SK-N-SH treated with all-trans-retinoic acid at 6 μM for 48 hours (cell line): Measurements from ENCODE around the gene IL4R.

Experiments
- ATAC-seq: fragments of 200-7000 bp; cut with Tn5 transposase; 3 replicates; pipeline ENCODE4 v1.9.1; 2020; ENCODE audit warnings: mild to moderate bottlenecking, moderate library complexity
- ARNTL ChIP-seq: fragments of 450-650 bp; formaldehyde crosslinking; IDR thresholded peaks from 2 replicates; pipeline ENCODE4 v1.5.0; 2020; ENCODE audit warnings: low read depth, mild to moderate bottlenecking, moderate library complexity, borderline replicate concordance
- BACH2 ChIP-seq: fragments of 250-450 bp; sonication (Bioruptor Pico); IDR thresholded peaks from 2 replicates; pipeline ENCODE4 v1.9.0; 2021; ENCODE audit warnings: mild to moderate bottlenecking, borderline replicate concordance
- CREB5 ChIP-seq: fragments of 250-450 bp; sonication (Bioruptor Pico); IDR thresholded peaks from 2 replicates; pipeline ENCODE4 v1.5.1; 2020; ENCODE audit warnings: low read depth, mild to moderate bottlenecking, moderate library complexity
- CSDC2 ChIP-seq: fragments of 250-450 bp; sonication (Bioruptor Pico); IDR thresholded peaks from 2 replicates; pipeline ENCODE4 v1.5.0; 2020; ENCODE audit warnings: mild to moderate bottlenecking, moderate library complexity
- CSRNP3 ChIP-seq: fragments of 250-450 bp; sonication (Bioruptor Pico); IDR thresholded peaks from 2 replicates; pipeline ENCODE4 v1.5.1; 2021; ENCODE audit warnings: mild to moderate bottlenecking, moderate library complexity
- ESRRG ChIP-seq: fragments of 250-450 bp; sonication (Bioruptor Pico); IDR thresholded peaks from 2 replicates; pipeline ENCODE4 v1.6.1; 2021; ENCODE audit warnings: mild to moderate bottlenecking
- GLIS3 ChIP-seq: fragments of 250-450 bp; sonication (Bioruptor Pico); IDR thresholded peaks from 2 replicates; pipeline ENCODE4 v1.5.0; 2020; ENCODE audit warnings: mild to moderate bottlenecking, moderate library complexity
- ISL1 ChIP-seq: fragments of 250-450 bp; sonication (Bioruptor Pico); IDR thresholded peaks from 2 replicates; pipeline ENCODE4 v2.1.2; 2022; ENCODE audit warnings: mild to moderate bottlenecking, moderate library complexity
- OSR1 ChIP-seq: fragments of 250-450 bp; sonication (Bioruptor Pico); IDR thresholded peaks from 2 replicates; pipeline ENCODE4 v1.8.0; 2022; ENCODE audit warnings: moderate library complexity, mild to moderate bottlenecking, inconsistent platforms
- PATZ1 ChIP-seq: fragments of 250-450 bp; sonication (Bioruptor Pico); IDR thresholded peaks from 2 replicates; pipeline ENCODE4 v1.8.0; 2020; ENCODE audit warnings: mild to moderate bottlenecking, moderate library complexity, borderline replicate concordance
- PPARA ChIP-seq: fragments of 250-450 bp; sonication (Bioruptor Pico); IDR thresholded peaks from 2 replicates; pipeline ENCODE4 v1.5.0; 2020; ENCODE audit warnings: mild to moderate bottlenecking, borderline replicate concordance
- RARB ChIP-seq: fragments of 250-450 bp; sonication (Bioruptor Pico); IDR thresholded peaks from 2 replicates; pipeline ENCODE4 v1.8.0; 2021; ENCODE audit warnings: mild to moderate bottlenecking, moderate library complexity
- SNAI2 ChIP-seq: fragments of 250-450 bp; sonication (Bioruptor Pico); IDR thresholded peaks from 2 replicates; pipeline ENCODE4 v1.5.0; 2020; ENCODE audit warnings: mild to moderate bottlenecking, moderate library complexity
- TOX ChIP-seq: fragments of 250-450 bp; sonication (Bioruptor Pico); IDR thresholded peaks from 2 replicates; pipeline ENCODE4 v1.8.0; 2021; ENCODE audit warnings: mild to moderate bottlenecking, moderate library complexity, borderline replicate concordance
- ZC3H10 ChIP-seq: fragments of 250-450 bp; sonication (Bioruptor Pico); IDR thresholded peaks from 2 replicates; pipeline ENCODE4 v1.5.1; 2021; ENCODE audit warnings: mild to moderate bottlenecking, moderate library complexity
- ZFP30 ChIP-seq: fragments of 450-650 bp; formaldehyde crosslinking; IDR thresholded peaks from 2 replicates; pipeline ENCODE4 v1.5.0; 2022; ENCODE audit warnings: mild to moderate bottlenecking, moderate library complexity
- ZNF565 ChIP-seq: fragments of 450-650 bp; formaldehyde crosslinking; conservative IDR thresholded peaks from 2 replicates; pipeline ENCODE4 v1.5.0; 2020; ENCODE audit warnings: low read depth, mild to moderate bottlenecking, moderate library complexity
- ZNF70 ChIP-seq: fragments of 450-650 bp; formaldehyde crosslinking; IDR thresholded peaks from 2 replicates; pipeline ENCODE4 v1.5.0; 2020; ENCODE audit warnings: mild to moderate bottlenecking, moderate library complexity
- ZNF8 ChIP-seq: fragments of 450-650 bp; formaldehyde crosslinking; IDR thresholded peaks from 2 replicates; pipeline ENCODE4 v1.5.0; 2020; ENCODE audit warnings: mild to moderate bottlenecking, moderate library complexity
- TF ChIP-seq, protein P1 (sequence below): fragments of 250-450 bp; sonication (Bioruptor Pico); IDR thresholded peaks from 2 replicates; pipeline ENCODE4 v1.8.0; 2021; ENCODE audit warnings: low read depth, mild to moderate bottlenecking, moderate library complexity, borderline replicate concordance
- TF ChIP-seq, protein P2 (sequence below): fragments of 250-450 bp; sonication (Bioruptor Pico); IDR thresholded peaks from 2 replicates; pipeline ENCODE4 v1.5.0; 2020; ENCODE audit warnings: mild to moderate bottlenecking, moderate library complexity

The IL4R gene

GRCh38 chr16:27359051-27359450 is 45.3 kb downstream of the IL4R start:
- TF ChIP-seq OSR1 (CRISPR knock-in tag) = no peak
- TF ChIP-seq, protein P1, sequence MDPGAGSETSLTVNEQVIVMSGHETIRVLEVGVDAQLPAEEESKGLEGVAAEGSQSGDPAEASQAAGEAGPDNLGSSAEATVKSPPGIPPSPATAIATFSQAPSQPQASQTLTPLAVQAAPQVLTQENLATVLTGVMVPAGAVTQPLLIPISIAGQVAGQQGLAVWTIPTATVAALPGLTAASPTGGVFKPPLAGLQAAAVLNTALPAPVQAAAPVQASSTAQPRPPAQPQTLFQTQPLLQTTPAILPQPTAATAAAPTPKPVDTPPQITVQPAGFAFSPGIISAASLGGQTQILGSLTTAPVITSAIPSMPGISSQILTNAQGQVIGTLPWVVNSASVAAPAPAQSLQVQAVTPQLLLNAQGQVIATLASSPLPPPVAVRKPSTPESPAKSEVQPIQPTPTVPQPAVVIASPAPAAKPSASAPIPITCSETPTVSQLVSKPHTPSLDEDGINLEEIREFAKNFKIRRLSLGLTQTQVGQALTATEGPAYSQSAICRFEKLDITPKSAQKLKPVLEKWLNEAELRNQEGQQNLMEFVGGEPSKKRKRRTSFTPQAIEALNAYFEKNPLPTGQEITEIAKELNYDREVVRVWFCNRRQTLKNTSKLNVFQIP (CRISPR knock-in tag) = no peak
- TF ChIP-seq SNAI2 = no peak
- TF ChIP-seq ZC3H10 (CRISPR knock-in tag) = no peak
- no peak for TF ChIP-seq CREB5 (CRISPR knock-in tag)
- TF ChIP-seq ZNF8 = no peak
- no peak for TF ChIP-seq PPARA (CRISPR knock-in tag)
- TF ChIP-seq CSRNP3 (CRISPR knock-in tag) = no peak
- no peak for TF ChIP-seq CSDC2 (CRISPR knock-in tag)
- no peak for TF ChIP-seq PATZ1 (CRISPR knock-in tag)
- TF ChIP-seq BACH2 (CRISPR knock-in tag) = no peak
- no peak for TF ChIP-seq GLIS3 (CRISPR knock-in tag)
- no peak for TF ChIP-seq ZFP30
- no peak for TF ChIP-seq TOX (CRISPR knock-in tag)
- TF ChIP-seq ISL1 = no peak
- TF ChIP-seq ZNF565 = no peak
- ATAC-seq = no peak

GRCh38 chr16:27359615-27360014 is 45.8 kb downstream of the IL4R start:
- no peak for TF ChIP-seq ESRRG (CRISPR knock-in tag)
- no peak for TF ChIP-seq PATZ1 (CRISPR knock-in tag)
- no peak for TF ChIP-seq PPARA (CRISPR knock-in tag)
- TF ChIP-seq, protein P1 (CRISPR knock-in tag) = no peak
- TF ChIP-seq ZNF8 = no peak
- no peak for TF ChIP-seq ZNF70 (CRISPR knock-in tag)
- TF ChIP-seq CSDC2 (CRISPR knock-in tag) = no peak
- TF ChIP-seq OSR1 (CRISPR knock-in tag) = no peak
- no peak for TF ChIP-seq ISL1
- TF ChIP-seq ZNF565 = no peak
- no peak for TF ChIP-seq CREB5 (CRISPR knock-in tag)
- no peak for TF ChIP-seq SNAI2
- TF ChIP-seq GLIS3 (CRISPR knock-in tag) = no peak
- TF ChIP-seq, protein P2, sequence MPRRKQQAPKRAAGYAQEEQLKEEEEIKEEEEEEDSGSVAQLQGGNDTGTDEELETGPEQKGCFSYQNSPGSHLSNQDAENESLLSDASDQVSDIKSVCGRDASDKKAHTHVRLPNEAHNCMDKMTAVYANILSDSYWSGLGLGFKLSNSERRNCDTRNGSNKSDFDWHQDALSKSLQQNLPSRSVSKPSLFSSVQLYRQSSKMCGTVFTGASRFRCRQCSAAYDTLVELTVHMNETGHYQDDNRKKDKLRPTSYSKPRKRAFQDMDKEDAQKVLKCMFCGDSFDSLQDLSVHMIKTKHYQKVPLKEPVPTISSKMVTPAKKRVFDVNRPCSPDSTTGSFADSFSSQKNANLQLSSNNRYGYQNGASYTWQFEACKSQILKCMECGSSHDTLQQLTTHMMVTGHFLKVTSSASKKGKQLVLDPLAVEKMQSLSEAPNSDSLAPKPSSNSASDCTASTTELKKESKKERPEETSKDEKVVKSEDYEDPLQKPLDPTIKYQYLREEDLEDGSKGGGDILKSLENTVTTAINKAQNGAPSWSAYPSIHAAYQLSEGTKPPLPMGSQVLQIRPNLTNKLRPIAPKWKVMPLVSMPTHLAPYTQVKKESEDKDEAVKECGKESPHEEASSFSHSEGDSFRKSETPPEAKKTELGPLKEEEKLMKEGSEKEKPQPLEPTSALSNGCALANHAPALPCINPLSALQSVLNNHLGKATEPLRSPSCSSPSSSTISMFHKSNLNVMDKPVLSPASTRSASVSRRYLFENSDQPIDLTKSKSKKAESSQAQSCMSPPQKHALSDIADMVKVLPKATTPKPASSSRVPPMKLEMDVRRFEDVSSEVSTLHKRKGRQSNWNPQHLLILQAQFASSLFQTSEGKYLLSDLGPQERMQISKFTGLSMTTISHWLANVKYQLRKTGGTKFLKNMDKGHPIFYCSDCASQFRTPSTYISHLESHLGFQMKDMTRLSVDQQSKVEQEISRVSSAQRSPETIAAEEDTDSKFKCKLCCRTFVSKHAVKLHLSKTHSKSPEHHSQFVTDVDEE = no peak
- no peak for TF ChIP-seq TOX (CRISPR knock-in tag)
- no peak for TF ChIP-seq ARNTL (CRISPR knock-in tag)
- TF ChIP-seq RARB (CRISPR knock-in tag) = no peak
- TF ChIP-seq CSRNP3 (CRISPR knock-in tag) = no peak
- ATAC-seq = no peak
